Right lobe of liver (tissue), 4 donors: ENCODE measurements around the gene GIMAP2.

Experiments
- POLR2A ChIP-seq: fragments of 450-650 bp; IDR thresholded peaks from one replicate; pipeline ENCODE4 v1.6.1; 2017; ENCODE audit warnings: antibody characterized with exemption, mild to moderate bottlenecking
- TF ChIP-seq, protein P1 (sequence below), 4 donors: fragments of 200-600 bp in 3 of 4; fragments of 450-650 bp in 1 of 4; IDR thresholded peaks; one replicate each; pipeline versions ENCODE4 v1.5.1 to v1.8.0; 2016 to 2022; ENCODE audit warnings: antibody characterized with exemption in 4 of 4, mild to moderate bottlenecking in 2 of 4
- donor health status: DM: no; HTN: no; CAD: no.
- donor health status: DM: no; HTN: no; CAD: no.
- donor health status: DM: no; HTN: yes; CAD: no.

DNA sequence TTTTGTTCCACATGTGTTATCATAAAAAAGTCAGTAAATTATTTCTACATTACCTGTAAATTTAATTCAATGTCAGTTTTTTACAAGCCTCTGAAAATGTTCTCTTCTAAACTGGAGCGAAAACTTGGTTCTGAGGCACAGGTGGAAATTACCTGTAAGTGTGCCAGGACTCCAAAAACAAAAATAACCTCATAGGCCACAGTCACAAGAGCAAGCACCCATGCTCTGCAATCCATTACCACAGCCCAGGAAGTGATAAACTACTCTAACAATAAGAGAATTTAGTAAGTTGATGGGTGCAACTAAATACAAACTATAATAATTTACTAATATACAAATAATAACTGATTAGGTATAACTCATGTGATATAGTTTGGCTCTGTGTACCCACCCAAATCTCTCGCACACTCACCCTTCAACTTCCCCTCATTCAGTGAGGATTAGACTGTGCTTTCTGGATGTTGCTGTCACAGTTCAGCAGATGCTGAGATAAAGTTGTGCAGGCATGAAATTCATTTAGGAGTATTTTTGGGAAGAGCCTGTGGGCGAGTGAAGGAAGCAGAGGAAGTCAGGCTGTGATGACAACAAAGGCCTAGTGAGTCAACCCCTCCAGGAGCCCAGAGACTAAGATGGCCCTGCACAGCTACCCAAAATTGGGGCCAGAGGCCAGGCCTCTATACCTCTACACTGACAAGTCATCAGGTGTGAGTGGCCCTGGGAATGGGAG lies 37.0 kb upstream of the GIMAP2 start:
- TF ChIP-seq POLR2A = no peak
- TF ChIP-seq, protein P1, sequence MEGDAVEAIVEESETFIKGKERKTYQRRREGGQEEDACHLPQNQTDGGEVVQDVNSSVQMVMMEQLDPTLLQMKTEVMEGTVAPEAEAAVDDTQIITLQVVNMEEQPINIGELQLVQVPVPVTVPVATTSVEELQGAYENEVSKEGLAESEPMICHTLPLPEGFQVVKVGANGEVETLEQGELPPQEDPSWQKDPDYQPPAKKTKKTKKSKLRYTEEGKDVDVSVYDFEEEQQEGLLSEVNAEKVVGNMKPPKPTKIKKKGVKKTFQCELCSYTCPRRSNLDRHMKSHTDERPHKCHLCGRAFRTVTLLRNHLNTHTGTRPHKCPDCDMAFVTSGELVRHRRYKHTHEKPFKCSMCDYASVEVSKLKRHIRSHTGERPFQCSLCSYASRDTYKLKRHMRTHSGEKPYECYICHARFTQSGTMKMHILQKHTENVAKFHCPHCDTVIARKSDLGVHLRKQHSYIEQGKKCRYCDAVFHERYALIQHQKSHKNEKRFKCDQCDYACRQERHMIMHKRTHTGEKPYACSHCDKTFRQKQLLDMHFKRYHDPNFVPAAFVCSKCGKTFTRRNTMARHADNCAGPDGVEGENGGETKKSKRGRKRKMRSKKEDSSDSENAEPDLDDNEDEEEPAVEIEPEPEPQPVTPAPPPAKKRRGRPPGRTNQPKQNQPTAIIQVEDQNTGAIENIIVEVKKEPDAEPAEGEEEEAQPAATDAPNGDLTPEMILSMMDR (IDR thresholded peaks at IDR 0.05) = no peak
